Fibroblast of skin of right biceps (primary cell): ENCODE data around the gene ZNF221.

Experiments used
- DNase-seq: peaks from one replicate; pipeline ENCODE4 v3.0.0-alpha.2; 2013

ZNF221 gene

DNA sequence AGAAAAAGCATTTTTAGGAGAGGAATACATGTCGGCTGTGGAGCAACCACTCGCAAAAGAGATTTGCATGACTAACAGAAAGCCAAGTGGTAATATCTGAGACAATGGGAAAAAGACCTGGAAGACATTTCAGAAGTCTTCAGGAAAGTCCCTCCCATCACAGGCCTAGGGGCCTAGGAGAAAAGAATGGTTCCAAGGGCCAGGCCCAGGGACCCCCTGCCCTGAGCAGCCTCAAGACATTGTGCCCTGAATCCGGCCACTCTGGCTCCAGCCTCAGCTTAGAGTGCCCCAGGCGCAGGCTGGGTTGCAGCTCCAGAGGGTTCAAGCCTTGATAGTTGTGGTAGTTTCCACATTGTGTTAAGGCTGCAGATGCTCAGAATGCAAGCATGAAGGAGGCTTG is 9.4 kb downstream of the ZNF221 start:
- no peak for DNase-seq

DNA sequence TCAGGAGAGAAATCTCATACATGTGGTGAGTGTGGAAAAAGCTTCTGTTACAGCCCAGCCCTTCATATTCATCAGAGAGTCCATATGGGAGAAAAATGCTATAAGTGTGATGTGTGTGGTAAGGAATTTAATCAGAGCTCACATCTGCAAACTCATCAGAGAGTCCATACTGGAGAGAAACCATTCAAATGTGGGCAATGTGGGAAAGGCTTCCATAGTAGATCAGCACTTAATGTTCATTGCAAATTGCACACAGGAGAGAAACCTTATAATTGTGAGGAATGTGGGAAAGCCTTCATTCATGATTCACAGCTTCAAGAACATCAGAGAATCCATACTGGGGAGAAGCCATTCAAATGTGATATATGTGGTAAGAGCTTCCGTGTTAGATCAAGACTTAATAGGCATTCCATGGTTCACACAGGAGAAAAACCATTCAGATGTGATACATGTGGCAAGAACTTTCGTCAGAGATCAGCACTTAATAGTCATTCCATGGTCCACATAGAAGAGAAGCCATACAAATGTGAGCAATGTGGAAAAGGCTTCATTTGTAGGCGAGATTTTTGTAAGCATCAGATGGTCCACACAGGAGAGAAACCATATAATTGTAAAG is 15.2 kb downstream of the ZNF221 start:
- no peak for DNase-seq

- no peak for DNase-seq
Observed at GRCh38 chr19:43976732-43977131, 25.7 kb downstream of the ZNF221 start.

- DNase-seq: no peak
Observed at GRCh38 chr19:43983544-43983911, 32.5 kb downstream of the ZNF221 start.

DNA sequence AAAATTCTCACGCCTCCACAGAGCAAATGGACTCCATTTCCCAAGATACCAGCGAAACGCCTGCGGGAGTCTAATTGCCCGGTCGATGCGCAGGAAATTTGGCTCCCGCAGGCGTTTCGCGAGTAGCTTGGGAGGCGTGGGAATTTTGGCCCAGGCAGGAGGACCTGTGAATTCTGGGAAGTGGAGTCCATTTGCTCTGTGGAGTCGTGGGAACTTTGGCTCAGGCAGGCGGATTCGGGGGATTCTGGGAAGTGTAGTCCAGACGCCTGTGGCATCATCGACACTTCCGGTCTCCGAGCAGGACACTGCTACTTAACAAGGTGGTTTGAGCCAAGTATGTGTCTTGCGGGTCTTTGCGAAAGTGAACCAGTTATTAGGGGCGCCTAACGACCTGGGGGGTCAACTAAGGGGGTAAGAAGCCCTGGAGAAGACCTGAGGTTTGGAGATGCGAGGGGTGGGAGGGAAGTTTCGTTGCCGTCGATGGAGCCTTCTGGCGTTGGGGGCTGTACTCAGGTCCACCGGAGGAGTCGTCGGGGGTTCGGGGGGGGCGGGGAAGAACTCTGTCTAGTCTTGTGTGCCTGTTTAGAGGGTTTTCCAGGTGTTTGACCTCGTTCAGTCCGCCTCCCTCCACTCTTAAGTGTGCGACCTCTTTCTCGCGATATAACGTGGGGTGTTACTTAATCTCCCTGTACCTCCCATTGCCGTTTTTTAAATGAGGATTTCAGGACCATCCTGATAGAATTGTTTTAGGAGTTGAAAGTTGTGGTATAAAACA is 33.1 kb downstream of the ZNF221 start, which contains the start of gene ZNF155:
Gene ZNF155, plus strand, starts transcription at position 277 of the 775 bp plus-strand sequence. CDS start 4,356 bp downstream, outside the sequence.
- DNase-seq: peak; percentile 98

DNA sequence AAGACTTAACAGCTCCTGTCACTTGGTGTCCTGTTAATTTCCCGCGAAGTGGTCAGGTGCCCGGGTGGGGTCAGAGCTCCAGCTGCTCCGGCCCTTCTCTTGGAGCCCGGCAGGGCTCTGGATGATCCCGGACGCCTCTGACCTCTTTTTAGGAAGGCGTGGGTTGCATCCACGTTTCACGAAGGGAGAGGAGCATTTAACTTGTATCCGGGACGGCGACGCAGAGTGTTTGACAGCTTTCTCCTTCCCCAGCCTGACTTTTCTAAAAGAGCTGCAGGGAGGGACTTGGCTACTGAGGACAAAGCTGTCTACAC is 33.6 kb downstream of the ZNF221 start:
- peak; percentile 8 for DNase-seq

GRCh38 chr19:43997631-43998290 is 46.7 kb downstream of the ZNF221 start:
- peak; percentile 28 for DNase-seq

DNA sequence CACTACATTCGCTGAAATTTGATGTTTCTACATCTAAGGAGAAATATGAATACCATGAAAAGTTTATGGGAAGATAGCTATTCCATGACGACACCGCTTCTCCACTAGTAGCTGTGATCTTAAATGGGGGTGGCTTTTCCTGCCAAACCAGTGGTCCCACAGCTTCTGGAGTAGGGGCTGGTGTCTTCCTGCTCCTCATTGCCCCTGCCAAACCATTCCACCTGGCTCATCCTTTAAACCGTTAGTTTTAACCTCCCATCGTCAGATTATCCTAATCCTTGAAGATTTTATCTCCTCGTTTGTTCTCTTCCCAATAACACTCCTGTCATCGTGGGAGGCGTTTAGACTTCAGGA is 51.2 kb downstream of the ZNF221 start:
- no peak for DNase-seq

DNA sequence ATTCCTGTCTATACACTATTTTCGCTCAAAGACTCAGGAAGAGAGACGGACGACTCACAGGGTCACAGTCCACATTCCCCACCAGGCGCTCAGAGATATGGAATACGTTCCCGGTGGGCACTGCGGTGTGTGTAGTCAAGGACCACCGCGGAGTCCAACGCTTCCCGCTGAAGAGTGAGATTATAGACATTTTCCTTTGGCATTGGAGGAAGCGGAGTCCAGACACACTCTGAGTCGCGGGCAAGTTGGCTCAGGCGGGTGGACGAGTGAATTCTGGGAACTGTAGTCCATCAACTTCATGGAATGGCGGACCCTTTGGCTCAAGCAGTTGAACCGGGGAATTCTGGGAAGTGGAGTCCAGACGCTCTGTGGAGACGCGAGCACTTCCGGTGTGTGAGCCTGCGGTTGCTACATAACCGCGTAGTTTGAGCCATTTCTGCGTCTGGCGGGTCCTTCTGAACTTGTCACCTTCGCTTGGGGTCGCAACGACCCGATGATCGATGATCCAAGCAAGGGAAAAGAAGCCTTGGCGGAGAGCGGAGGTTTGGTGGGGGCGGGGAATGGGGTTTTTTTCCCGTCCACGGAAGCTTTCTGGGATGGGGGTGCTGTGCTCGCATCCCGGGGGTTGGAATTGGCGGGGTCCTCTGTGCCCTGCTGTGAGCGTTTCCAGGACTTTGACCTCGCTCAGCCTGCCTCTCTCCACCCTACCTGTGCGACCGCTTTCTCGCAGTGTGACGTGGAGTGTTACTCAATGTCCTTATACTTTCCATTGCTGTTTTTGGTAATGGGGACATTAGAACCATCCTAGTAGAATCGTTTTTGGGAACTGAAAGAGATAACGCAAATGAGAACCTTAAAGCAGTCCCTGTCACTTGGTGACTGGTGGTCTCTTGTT is 51.8 kb downstream of the ZNF221 start, which contains the start of gene ZNF230:
Gene ZNF230, plus strand, starts transcription at position 392 of the 895 bp plus-strand sequence. CDS start 4,122 bp downstream, outside the sequence.
- DNase-seq: peak; percentile 96

GRCh38 chr19:44003461-44004009 is 52.5 kb downstream of the ZNF221 start:
- peak; percentile 1 for DNase-seq

DNA sequence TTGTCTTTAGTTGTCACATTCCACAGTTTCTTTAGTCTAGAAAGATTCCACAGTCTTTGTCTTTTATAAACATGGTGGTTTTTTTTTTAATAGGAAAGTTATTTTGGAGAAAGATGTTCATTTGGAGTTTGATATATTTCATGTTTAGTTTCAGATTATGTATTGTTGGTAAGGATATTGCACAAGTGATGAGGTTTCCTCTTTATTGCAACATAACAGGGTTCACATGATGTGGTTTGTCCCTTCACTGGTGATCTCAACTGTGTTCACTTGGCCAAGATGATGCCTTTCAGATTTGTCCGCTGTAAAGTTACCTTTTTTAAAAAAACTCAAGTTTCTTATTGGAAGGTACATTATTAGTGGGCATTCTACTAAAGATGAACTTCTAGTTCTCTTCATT is 54.9 kb downstream of the ZNF221 start:
- DNase-seq: no peak

DNA sequence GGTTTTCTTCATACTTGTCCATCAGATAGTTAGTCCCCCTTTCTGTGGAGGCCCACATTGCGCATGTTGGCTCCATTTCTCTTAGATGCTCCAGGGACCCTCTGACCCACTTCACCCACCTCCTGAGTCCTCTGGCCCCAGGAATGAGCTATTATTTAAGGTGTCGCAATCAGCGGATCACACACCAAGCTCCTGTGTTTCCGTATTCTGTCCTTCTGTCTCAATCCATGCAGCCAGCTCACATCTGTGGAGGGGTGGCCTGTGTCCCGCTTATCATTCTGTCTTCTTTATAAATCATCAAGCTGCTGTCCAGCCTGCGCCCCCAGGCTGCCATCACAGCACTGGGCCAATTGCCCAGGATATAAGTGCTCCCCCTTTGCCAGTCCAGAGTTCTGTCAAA is 56.4 kb downstream of the ZNF221 start:
- no peak for DNase-seq

- DNase-seq: no peak
Observed at GRCh38 chr19:44010468-44010867, 59.4 kb downstream of the ZNF221 start.
